Fibroblast of skin of abdomen (primary cell): ENCODE measurements around the gene SMC5. TPM values are rescaled to one million over a fixed set of nuclear protein-coding genes. Genes with fewer than 3 reads are reported as not detected.
A peak's percentile ranks its signal among the peaks of the same experiment; 100 is the strongest.
"Not testable (repeated sequence)": the region's sequence is repeated elsewhere in the genome, so short reads cannot be mapped to it uniquely, and the experiment has no call there.

Experiments used
- DNase-seq: peaks from one replicate; pipeline ENCODE4 v3.0.0-alpha.2; 2013
- polyA plus RNA-seq, 2 experiments: library from polyadenylated mRNA; unstranded; fragments of 120-200 nt; gene quantifications; one replicate each; pipeline ENCODE4 v1.2.1, GENCODE V29; 2013; ENCODE audit not compliant: insufficient read length in 2 of 2

Gene SMC5
- 30.4 TPM for polyA plus RNA-seq (2013, experiment 1 of 2; ENCODE audit: insufficient read length)
- 27.3 TPM for polyA plus RNA-seq (2013, experiment 2 of 2; ENCODE audit: insufficient read length)

GRCh38 chr9:70258692-70259511, at the start of gene SMC5:
SMC5 (plus strand) TSS chr9:70258978; CDS start chr9:70259079, 101 bp downstream.
- DNase-seq: peak; percentile 94

DNA sequence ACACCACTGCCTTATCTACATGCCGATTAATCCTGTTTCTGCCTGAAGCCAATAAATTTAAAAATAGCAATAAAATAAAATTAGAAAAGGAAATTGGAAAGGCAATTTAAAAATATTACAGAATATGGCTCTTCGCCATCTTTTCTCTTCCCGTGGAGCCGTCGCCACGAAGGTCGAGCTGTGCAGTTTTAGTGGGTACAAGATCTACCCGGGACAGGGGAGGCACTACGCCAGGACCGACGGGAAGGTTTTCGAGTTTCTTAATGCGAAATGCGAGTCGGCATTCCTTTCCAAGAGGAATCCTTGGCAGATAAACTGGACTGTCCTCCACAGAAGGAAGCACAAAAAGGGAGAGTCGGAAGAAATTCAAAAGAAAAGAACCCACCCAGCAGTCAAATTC, 41.7 kb upstream of the SMC5 start:
- DNase-seq: no peak

DNA sequence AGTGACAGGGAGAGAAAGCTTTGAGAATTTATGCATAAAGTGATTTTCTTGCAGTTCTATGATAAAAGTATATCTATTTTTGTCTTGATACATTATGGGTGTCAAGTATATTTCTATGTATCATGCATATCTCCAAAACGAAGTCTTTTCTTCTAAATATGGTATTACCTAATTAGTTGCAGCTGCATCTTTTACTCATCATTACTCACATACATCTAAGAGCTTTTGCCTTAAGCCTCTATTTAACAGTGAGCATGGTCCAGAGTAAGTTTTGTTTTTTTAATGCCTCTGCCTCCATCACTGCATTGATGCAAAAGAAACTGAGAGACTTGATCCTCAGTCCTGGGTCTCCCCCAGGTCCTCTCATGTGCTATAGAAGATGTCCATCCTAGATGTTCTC, 40.0 kb upstream of the SMC5 start:
- DNase-seq: peak; percentile 79

DNA sequence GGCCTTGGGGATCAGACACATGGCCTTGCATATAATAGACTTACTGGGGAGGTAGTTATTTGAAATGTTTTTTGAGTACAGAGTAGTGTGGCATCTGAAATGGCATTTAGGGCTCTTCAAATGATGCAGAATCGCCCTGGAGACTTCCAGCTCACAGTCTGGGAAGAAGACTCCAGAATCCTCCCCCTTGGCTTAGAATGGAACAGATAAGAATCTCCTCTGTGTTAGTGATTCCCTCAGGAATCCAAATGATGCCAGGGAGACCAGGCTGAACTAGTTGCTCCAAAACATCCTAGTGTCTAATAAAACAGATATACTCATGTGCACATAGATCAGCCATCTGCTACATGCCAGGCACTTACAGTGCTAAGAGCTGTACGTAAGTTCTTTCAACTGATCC, 38.6 kb upstream of the SMC5 start:
- peak; percentile 18 for DNase-seq

DNA sequence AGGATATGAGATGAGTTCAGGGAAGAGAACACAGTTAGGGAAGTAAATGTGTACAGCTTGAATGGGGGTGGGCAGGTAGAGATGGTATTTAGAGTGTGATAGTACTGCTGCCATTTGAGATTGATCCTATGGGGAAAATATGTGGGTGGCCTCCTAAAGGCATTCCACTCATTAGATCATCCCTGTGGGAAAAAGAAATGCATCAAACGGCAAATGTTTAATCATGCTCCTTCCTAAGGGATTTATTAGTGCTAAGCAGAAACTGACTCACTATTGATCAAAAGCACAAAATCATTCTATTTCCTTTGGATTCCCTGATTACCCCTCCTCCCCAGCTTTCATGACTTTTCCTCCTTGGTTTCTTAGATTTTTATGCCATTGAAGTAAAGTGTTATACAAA, 36.4 kb upstream of the SMC5 start:
- peak; percentile 60 for DNase-seq

DNA sequence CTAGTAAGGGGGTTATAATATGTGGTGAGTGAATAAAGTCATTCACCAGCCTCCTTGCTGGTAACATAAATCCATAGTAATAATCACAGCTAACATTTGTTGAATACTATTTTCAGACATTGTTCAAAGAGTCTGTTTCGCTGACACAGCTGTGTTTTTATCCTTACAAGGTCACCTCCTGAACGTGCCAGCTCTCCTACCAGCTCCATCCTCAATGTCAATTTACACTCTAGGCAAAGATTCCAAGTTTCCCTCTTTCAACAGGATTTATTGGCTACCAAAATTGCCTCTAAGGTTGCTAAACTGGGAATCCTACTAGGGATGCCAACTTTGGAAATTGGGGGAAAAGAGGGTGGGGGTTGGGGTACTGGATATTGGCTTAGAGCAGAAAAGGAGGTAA, 30.7 kb upstream of the SMC5 start:
- DNase-seq: no peak

GRCh38 chr9:70228611-70229010, 30.2 kb upstream of the SMC5 start:
- no peak for DNase-seq

DNA sequence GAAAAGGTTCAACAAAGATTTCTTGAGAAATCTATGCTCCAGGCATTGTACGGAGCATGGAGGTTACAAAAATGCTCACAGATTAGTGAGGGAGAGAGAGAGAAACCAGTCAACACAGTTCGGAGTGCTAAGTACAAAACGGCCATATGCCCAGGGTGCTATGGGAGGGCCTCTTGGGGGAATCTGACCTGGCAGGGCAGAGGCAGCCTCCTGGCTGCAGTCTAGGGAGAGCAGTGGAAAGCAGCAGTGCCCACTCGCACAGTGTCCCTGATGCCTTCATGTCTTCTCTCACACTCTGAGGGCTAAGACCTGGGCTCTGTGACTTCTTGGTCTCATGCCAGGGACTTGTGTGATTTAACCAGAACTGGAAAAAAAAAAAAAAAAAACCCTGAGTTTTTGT, 29.8 kb upstream of the SMC5 start:
- DNase-seq: no peak

GRCh38 chr9:70229579-70229978, 29.2 kb upstream of the SMC5 start:
- DNase-seq: peak; percentile 45

DNA sequence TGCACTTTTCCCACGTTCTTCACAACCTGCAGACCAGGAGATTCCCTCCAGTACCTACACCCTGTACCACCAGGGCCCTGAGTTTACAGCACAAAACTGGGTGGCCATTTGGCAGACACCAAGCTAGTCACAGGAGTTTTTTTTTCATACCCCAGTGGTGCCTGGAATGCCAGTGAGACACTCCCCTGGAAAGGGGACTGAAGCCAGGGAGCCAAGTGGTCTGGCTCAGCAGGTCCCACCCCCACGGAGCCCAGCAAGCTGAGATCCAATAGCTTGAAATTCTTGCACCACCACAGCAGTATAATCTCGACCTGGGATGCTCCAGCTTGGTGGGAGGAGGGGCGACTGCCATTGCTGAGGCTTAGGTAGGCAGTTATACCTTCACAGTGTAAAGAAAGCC, 26.3 kb upstream of the SMC5 start:
- no peak for DNase-seq

- not testable (repeated sequence) for DNase-seq
Observed at GRCh38 chr9:70234208-70234607, 24.6 kb upstream of the SMC5 start.

GRCh38 chr9:70245952-70246351, 12.8 kb upstream of the SMC5 start:
- DNase-seq: not testable (repeated sequence)

GRCh38 chr9:70250221-70250620, 8.6 kb upstream of the SMC5 start:
- no peak for DNase-seq

DNA sequence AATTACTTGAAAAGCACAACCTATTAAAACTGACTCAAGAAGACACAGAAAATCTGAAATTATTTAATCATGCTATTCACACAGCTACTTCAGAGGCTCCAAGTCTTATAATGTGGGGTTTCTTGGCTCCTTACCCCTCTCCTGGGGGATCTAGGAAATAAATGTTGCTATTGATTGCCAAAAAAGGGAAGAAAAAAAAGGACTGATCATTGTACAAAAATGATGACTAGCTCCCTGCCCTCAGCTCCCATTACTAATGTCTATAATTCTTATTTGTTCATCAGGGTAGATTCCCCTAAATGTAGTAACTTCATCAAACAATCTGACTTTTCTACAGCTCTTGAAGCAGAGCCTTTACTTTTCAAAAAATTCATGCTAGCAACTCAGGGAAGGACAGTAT, 3.3 kb upstream of the SMC5 start:
- DNase-seq: peak; percentile 83

DNA sequence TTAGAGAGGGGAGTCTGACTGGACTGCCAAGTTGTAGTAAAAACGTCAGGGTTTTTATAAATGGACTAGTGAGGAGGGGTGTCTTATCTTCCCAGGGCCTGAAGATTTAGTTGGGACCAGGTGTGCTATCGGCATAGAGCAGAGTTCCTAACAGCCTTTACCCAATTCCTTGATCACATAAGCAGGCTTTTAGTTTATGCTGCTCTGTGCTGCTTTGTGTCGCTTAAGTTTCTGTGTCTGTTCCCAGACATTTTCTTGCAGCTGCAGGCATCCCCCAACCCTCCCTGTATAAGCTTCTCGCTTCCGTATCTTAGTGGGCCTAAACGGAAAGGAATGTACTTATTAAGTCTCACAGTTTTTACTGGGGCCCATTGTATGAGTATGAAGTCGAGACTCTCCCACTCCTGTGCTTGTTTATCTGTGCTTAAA, 2.6 kb upstream of the SMC5 start:
- peak; percentile 90 for DNase-seq

DNA sequence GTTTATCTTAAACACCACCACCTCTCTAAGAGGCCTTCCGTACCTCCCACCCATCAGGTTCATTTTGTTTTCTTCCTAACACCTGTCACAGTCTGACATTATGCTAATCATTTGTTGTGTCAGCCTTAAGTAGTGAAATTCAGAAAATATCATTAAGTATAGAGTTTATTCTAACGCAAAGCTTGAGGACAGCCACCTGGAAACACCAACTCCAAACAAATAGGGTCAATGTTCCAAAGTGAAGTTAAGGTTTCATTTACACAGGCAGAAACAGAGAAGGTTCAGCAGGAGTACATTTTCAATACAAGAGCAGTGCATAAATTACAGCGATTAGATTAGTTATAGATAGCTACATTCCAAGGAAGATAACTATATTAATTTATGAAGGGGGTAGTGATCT, 1.3 kb upstream of the SMC5 start:
- DNase-seq: no peak

GRCh38 chr9:70257991-70258691, 637 bp upstream of the SMC5 start:
- peak; percentile 72 for DNase-seq

DNA sequence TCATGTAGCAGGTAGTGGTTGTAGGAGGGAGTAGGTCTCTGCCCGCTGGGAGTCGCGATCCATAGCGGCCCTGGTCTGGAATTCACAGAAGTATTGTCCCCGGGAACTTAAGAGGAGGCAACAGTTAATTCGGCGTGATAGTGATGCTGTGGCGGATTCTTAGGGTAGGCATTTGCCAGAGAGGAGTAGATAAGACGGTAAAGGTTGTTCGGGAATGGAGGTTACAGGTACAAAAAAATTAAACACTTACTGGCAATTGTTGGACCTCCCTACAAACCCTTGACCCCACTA, 679 bp downstream of the SMC5 start:
- no peak for DNase-seq

DNA sequence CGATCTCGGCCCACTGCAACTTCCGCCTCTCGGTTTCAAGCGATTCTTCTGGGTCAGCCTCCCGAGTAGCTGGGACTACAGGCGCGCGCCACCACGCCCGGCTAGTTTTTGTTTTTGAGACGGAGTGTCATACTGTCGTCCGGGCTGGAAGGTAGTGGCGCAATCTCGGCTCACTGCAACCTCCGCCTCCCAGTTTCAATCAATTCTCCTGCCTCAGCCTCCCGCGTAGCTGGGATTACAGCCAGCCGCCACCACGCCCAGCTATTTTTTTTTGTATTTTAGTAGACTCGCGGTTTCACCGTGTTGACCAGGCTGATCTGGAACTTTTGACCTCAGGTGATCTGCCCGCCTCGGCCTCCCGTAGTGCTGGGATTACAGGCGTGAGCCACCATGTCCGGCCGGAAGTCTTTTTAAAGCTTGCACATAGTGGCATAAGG, 1.2 kb downstream of the SMC5 start:
- no peak for DNase-seq

- DNase-seq: no peak
Observed at GRCh38 chr9:70260606-70261005, 1.8 kb downstream of the SMC5 start.

- DNase-seq: no peak
Observed at GRCh38 chr9:70261131-70261870, 2.5 kb downstream of the SMC5 start.

- DNase-seq: no peak
Observed at GRCh38 chr9:70262366-70262765, 3.6 kb downstream of the SMC5 start.

GRCh38 chr9:70262948-70263347, 4.2 kb downstream of the SMC5 start:
- no peak for DNase-seq
